K562 treated with DMSO at 1 percent for 4 hours (cell line): ENCODE results near the gene SMIM7. TPM values are rescaled to one million over a fixed set of nuclear protein-coding genes. Genes with fewer than 3 reads are reported as not detected.

Experiments used
- total RNA-seq: library from RNA; unstranded; fragments of 300-600 nt; gene quantifications from 2 replicates; pipeline ENCODE4 v1.2.3, GENCODE V29; 2022; ENCODE audit not compliant: insufficient read depth

SMIM7 gene
- total RNA-seq, result 55.3 and 63.7 TPM in 2 replicates

GRCh38 chr19:16659832-16660708, at the start of gene SMIM7:
Gene SMIM7, minus strand, starts transcription at chr19:16660144. Its CDS starts 34 bp downstream, at chr19:16660110.

GRCh38 chr19:16660763-16661479, 977 bp upstream of the SMIM7 start, which contains the start of gene TMEM38A:
Gene TMEM38A, plus strand, starts transcription at chr19:16661139. Its CDS starts 79 bp downstream, at chr19:16661218.

GRCh38 chr19:16628183-16628983, 31.6 kb downstream of the SMIM7 start, which contains the start of gene MED26:
Gene MED26, minus strand, starts transcription at chr19:16628204. Its CDS starts 261 bp downstream, at chr19:16627943.

Other genes with a start within 250 kb of the SMIM7 start
- 39.1 and 41.0 TPM in 2 replicates for gene EPS15L1, start 188.2 kb downstream of the SMIM7 start, total RNA-seq
- gene CALR3, start 164.0 kb downstream of the SMIM7 start, total RNA-seq, result not detected in 2 replicates
- gene C19orf44, start 163.8 kb downstream of the SMIM7 start, total RNA-seq, result 2.0 and 6.0 TPM in 2 replicates
- 30.1 and 41.8 TPM in 2 replicates for gene CHERP, start 117.7 kb downstream of the SMIM7 start, total RNA-seq
- 18.7 and 23.2 TPM in 2 replicates for gene SLC35E1, start 87.7 kb downstream of the SMIM7 start, total RNA-seq
- 14.2 and 17.1 TPM in 2 replicates for gene MED26, start 31.9 kb downstream of the SMIM7 start, total RNA-seq
- gene TMEM38A, start 995 bp upstream of the SMIM7 start, total RNA-seq, result 7.5 and 10.0 TPM in 2 replicates
- gene NWD1, start 59.7 kb upstream of the SMIM7 start, total RNA-seq, result not detected in 2 replicates
- gene SIN3B, start 169.3 kb upstream of the SMIM7 start, total RNA-seq, result 26.6 and 31.5 TPM in 2 replicates
- 2.2 and 3.6 TPM in 2 replicates for gene F2RL3, start 228.9 kb upstream of the SMIM7 start, total RNA-seq